Neutrophil (primary cell): ENCODE measurements around the gene GPR160.

Experiments
- H3K27ac ChIP-seq: fragments of 200-600 bp; sonication (generic); 2 replicates; pipeline ENCODE4 v1.5.1; 2016; ENCODE audit warnings: mild to moderate bottlenecking, moderate library complexity
- H3K27me3 ChIP-seq: fragments of 200-600 bp; sonication (generic); 2 replicates; pipeline ENCODE4 v1.6.0; 2016; ENCODE audit warnings: mild to moderate bottlenecking
- H3K36me3 ChIP-seq: fragments of 200-600 bp; sonication (generic); 2 replicates; pipeline ENCODE4 v1.5.1; 2017
- H3K4me1 ChIP-seq, 2 experiments: fragments of 200-600 bp in 1 of 2; sonication (generic) in 1 of 2; 1 replicate in 1 of 2; 2 replicates in 1 of 2; pipeline versions ENCODE4 v1.5.1 to v1.6.1; 2013 to 2016; ENCODE audit warnings: low read depth in 1 of 2, low read length in 1 of 2, mild to moderate bottlenecking in 1 of 2, moderate library complexity in 1 of 2; ENCODE audit not compliant: control insufficient read depth in 1 of 2, insufficient read depth in 1 of 2
- H3K4me3 ChIP-seq, 2 experiments: fragments of 200-600 bp in 1 of 2; sonication (generic) in 1 of 2; 1 replicate in 1 of 2; 2 replicates in 1 of 2; pipeline ENCODE4 v1.5.1; 2013 to 2016; ENCODE audit warnings: low read depth in 1 of 2, low read length in 1 of 2, mild to moderate bottlenecking in 1 of 2, moderate library complexity in 1 of 2
- H3K9me3 ChIP-seq: fragments of 200-600 bp; sonication (generic); 2 replicates; pipeline ENCODE4 v1.5.1; 2016
- TF ChIP-seq, protein P1 (sequence below): fragments of 200-600 bp; sonication (generic); IDR thresholded peaks from 2 replicates; pipeline ENCODE4 v1.5.1; 2016; ENCODE audit warnings: antibody characterized with exemption

The GPR160 gene

GRCh38 chr3:169996063-169996462 is 41.7 kb upstream of the GPR160 start:
- Histone ChIP-seq H3K36me3 (peaks cover 7% of the 10 kb centered on the region), H3K4me3 (no peak overlapping the region), H3K4me1 (peaks cover 53 to 64% of the 10 kb centered on the region in 2 experiments)

GRCh38 chr3:169998668-169999131 is 39.1 kb upstream of the GPR160 start:
- Histone ChIP-seq H3K27ac (peak overlapping the region; percentile 70), H3K27me3 (no peaks in the 10 kb centered on the region), H3K36me3 (peaks cover 2% of the 10 kb centered on the region), H3K9me3 (no peaks in the 10 kb centered on the region), H3K4me3 (no peak overlapping the region), H3K4me1 (peaks cover 63 to 71% of the 10 kb centered on the region in 2 experiments)
- TF ChIP-seq, protein P1, sequence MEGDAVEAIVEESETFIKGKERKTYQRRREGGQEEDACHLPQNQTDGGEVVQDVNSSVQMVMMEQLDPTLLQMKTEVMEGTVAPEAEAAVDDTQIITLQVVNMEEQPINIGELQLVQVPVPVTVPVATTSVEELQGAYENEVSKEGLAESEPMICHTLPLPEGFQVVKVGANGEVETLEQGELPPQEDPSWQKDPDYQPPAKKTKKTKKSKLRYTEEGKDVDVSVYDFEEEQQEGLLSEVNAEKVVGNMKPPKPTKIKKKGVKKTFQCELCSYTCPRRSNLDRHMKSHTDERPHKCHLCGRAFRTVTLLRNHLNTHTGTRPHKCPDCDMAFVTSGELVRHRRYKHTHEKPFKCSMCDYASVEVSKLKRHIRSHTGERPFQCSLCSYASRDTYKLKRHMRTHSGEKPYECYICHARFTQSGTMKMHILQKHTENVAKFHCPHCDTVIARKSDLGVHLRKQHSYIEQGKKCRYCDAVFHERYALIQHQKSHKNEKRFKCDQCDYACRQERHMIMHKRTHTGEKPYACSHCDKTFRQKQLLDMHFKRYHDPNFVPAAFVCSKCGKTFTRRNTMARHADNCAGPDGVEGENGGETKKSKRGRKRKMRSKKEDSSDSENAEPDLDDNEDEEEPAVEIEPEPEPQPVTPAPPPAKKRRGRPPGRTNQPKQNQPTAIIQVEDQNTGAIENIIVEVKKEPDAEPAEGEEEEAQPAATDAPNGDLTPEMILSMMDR: no peak

More at GRCh38 chr3:169996063-169996462, 41.7 kb upstream of the GPR160 start:
- Histone ChIP-seq H3K27ac (peak overlapping the region; percentile 61), H3K27me3 (no peaks in the 10 kb centered on the region), H3K9me3 (no peaks in the 10 kb centered on the region)
- TF ChIP-seq, protein P1: no peak

DNA sequence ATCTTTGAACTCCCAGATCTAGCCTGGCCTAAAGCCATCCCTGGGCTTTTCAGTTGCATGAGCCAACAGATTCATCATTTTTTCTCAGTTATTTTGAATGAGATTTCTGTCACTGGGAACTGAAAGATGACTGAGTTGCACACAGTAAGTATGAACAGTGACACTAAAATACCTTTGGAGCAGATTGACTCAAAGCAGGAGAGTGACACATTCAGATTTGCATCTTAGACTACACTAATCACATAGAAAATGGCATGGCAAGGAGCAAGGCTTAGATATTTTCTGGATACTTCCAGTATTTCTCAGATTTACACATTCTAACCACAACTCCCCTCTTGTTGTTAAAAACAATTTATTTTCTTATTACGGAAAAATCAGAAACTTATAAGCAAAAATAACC is 38.4 kb upstream of the GPR160 start:
- peaks cover 69 to 77% of the 10 kb centered on the region in 2 experiments for H3K4me1 ChIP-seq
- no peaks in the 10 kb centered on the region for H3K9me3 ChIP-seq
- no peaks in the 10 kb centered on the region for H3K27me3 ChIP-seq
- TF ChIP-seq, protein P1: no peak
- H3K36me3 ChIP-seq: no peaks in the 10 kb centered on the region
- H3K4me3 ChIP-seq: no peak overlapping the region
- peak overlapping the region; percentile 70 for H3K27ac ChIP-seq

- no peaks in the 10 kb centered on the region for H3K27me3 ChIP-seq
- TF ChIP-seq, protein P1: no peak
- H3K4me1 ChIP-seq: peaks cover 75 to 83% of the 10 kb centered on the region in 2 experiments
- no peaks in the 10 kb centered on the region for H3K9me3 ChIP-seq
- H3K36me3 ChIP-seq: no peaks in the 10 kb centered on the region
- no peak overlapping the region for H3K4me3 ChIP-seq
- H3K27ac ChIP-seq: no peak overlapping the region
Measured at GRCh38 chr3:170000051-170000450, 37.7 kb upstream of the GPR160 start.

DNA sequence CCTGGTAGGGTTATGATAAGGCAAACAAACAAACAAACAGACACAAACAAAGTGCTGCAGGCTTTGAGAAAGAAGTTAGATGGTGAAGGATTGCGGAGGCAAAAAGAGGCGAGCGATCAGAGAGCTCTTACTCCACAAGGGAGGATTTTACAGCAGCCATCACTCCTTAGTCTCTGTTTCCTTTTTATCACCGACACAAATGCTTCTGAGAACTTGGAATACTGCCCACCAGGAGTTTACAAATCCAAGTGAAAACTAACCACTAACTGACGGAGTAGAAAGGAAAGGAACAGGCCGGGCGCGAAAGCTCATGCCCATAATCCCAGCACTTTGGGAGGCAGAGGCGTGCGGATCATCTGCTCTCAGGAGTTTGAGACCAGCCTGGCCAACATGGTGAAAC is 35.6 kb upstream of the GPR160 start:
- TF ChIP-seq, protein P1: no peak
- H3K4me1 ChIP-seq: peaks cover 86 to 93% of the 10 kb centered on the region in 2 experiments
- peak overlapping the region; percentile 88 for H3K27ac ChIP-seq

DNA sequence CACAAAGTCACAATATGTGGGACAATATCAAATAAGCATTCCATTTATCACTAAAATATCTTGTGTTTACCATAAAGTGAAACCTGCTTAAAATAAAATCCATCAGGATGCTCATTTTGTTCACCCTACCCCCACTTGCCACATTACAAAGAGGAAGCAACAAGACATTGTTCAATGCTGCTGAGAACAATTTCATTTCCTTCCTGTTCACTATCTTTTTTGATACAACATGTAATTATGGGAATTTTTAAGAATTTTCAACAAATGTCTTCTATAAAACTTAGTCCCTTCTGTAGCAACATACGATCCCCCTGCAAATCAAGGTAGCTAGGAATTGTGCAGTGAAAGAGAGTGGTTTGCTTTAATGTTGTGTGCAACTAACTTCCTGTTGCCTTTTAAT is 34.9 kb upstream of the GPR160 start:
- TF ChIP-seq, protein P1: no peak
- Histone ChIP-seq H3K27me3 (no peaks in the 10 kb centered on the region), H3K36me3 (no peaks in the 10 kb centered on the region), H3K9me3 (no peaks in the 10 kb centered on the region), H3K4me1 (peaks cover 88 to 94% of the 10 kb centered on the region in 2 experiments), H3K4me3 (peak overlapping the region; percentile 49 to 59), H3K27ac (peak overlapping the region; percentile 88)

More for the DNA sequence above, 35.6 kb upstream of the GPR160 start:
- H3K36me3 ChIP-seq: no peaks in the 10 kb centered on the region
- H3K27me3 ChIP-seq: no peaks in the 10 kb centered on the region
- no peaks in the 10 kb centered on the region for H3K9me3 ChIP-seq
- H3K4me3 ChIP-seq: peak overlapping the region; percentile 49 to 59
